K562 (cell line): ENCODE measurements around the gene DDAH2. TPM values are rescaled to one million over a fixed set of nuclear protein-coding genes. Genes with fewer than 3 reads are reported as not detected.

Experiments used
- ATAC-seq: fragments of 200-7000 bp; cut with Tn5 transposase; 3 replicates; pipeline ENCODE4 v1.9.1; 2020; ENCODE audit warnings: moderate library complexity
- BruUV-seq: library from RNA; stranded (reverse); fragments of 400-500 nt; replicated peaks from 2 replicates; lab custom pipeline; 2021; lab: Mats Ljungman, UMichigan
- CTCF ChIA-PET: fragments of 300-600 bp; formaldehyde crosslinking; extraction: SDS; loops from one replicate; lab custom pipeline; 2021; ENCODE audit warnings: low intra/inter-chr PET ratio; lab: Yijun Ruan, JAX
- POLR2A ChIA-PET: fragments of 300-600, 350-650 bp; sonication (Branson Sonifier 250); formaldehyde crosslinking; extraction: SDS; loops from one replicate; lab custom pipeline; 2021; ENCODE audit warnings: antibody characterized with exemption, inconsistent platforms; lab: Yijun Ruan, JAX
- DNase-seq, 4 experiments: peaks; one replicate each; pipeline versions ENCODE4 v3.0.0 to v3.0.0-alpha.2; 2011 to 2018; ENCODE audit warnings: low spot score in 3 of 4, mixed read lengths in 3 of 4; ENCODE audit errors: extremely low read depth in 1 of 4
- FAIRE-seq: peaks from 2 replicates; lab custom pipeline; 2011; peaks lifted over from hg19 to GRCh38; lab: Jason Lieb, UNC
- H2AFZ ChIP-seq: 2 replicates; pipeline ENCODE4 v1.6.0; 2011; ENCODE audit warnings: low read depth, low read length, control low read depth, inconsistent platforms
- H3K27ac ChIP-seq: fragments of 200-600 bp; 3 replicates; pipeline ENCODE4 v1.8.0; 2011; ENCODE audit warnings: low read depth, mild to moderate bottlenecking, control low read depth, inconsistent platforms, low read length, moderate library complexity, mixed read lengths; ENCODE audit errors: extremely low read depth
- H3K27me3 ChIP-seq, 2 experiments: fragments of 300-600 bp in 1 of 2; 2 replicates in 1 of 2; 3 replicates in 1 of 2; pipeline versions ENCODE4 v1.6.0 to v1.8.0; 2011; ENCODE audit warnings: inconsistent platforms in 2 of 2, low read length in 2 of 2, mild to moderate bottlenecking in 1 of 2, mixed read lengths in 1 of 2, moderate library complexity in 1 of 2; ENCODE audit not compliant: control insufficient read depth in 2 of 2, insufficient read depth in 2 of 2
- H3K36me3 ChIP-seq: fragments of 300-600 bp; 3 replicates; pipeline ENCODE4 v1.8.0; 2011; ENCODE audit warnings: mild to moderate bottlenecking, low read length, inconsistent platforms; ENCODE audit not compliant: control insufficient read depth, insufficient read depth
- H3K4me1 ChIP-seq, 2 experiments: fragments of 200-600 bp in 1 of 2; replicated peaks in 1 of 2; 2 replicates in 1 of 2; 3 replicates in 1 of 2; pipeline versions ENCODE4 v1.5.1 to v1.8.0; 2011; ENCODE audit warnings: inconsistent platforms in 2 of 2, low read length in 2 of 2, mild to moderate bottlenecking in 1 of 2, mixed read lengths in 1 of 2, moderate library complexity in 1 of 2; ENCODE audit not compliant: control insufficient read depth in 2 of 2, insufficient read depth in 2 of 2
- H3K4me2 ChIP-seq: 2 replicates; pipeline ENCODE4 v1.6.1; 2011; ENCODE audit warnings: low read length, control low read depth, inconsistent platforms, mixed read lengths; ENCODE audit not compliant: insufficient read depth
- H3K4me3 ChIP-seq: fragments of 200-600 bp; sonication (generic), shearing (Covaris generic); 2 replicates; pipeline ENCODE4 v1.5.1; 2016; ENCODE audit warnings: control low read depth, inconsistent platforms
- H3K79me2 ChIP-seq: fragments of 200-600 bp; 3 replicates; pipeline ENCODE4 v1.8.0; 2011; ENCODE audit warnings: low read length, inconsistent platforms; ENCODE audit not compliant: control insufficient read depth, insufficient read depth
- H3K9ac ChIP-seq, 2 experiments: 2 replicates each; pipeline versions ENCODE4 v1.6.0 to v1.6.1; 2011; ENCODE audit warnings: low read depth in 2 of 2, low read length in 2 of 2, control low read depth in 1 of 2, inconsistent platforms in 1 of 2, mild to moderate bottlenecking in 1 of 2, mixed read lengths in 1 of 2; ENCODE audit not compliant: insufficient read depth in 1 of 2
- H3K9me1 ChIP-seq: one replicate; pipeline ENCODE4 v1.6.0; 2011; ENCODE audit warnings: inconsistent platforms, mild to moderate bottlenecking, low read length, moderate library complexity; ENCODE audit not compliant: control insufficient read depth, insufficient read depth
- H3K9me3 ChIP-seq: replicated peaks from 2 replicates; pipeline ENCODE4 v1.5.1; 2011; ENCODE audit warnings: low read depth, low read length, inconsistent platforms; ENCODE audit not compliant: control insufficient read depth, insufficient read depth
- H4K20me1 ChIP-seq: replicated peaks from 2 replicates; pipeline ENCODE4 v1.6.1; 2011; ENCODE audit warnings: low read length, inconsistent platforms, mixed read lengths; ENCODE audit not compliant: control insufficient read depth, insufficient read depth
- HDGF ChIP-seq: fragments of 450-650 bp; IDR thresholded peaks from 2 replicates; pipeline ENCODE4 v1.6.1; 2016
- HNRNPK ChIP-seq: fragments of 200-400 bp; formaldehyde crosslinking; IDR thresholded peaks from one replicate; pipeline ENCODE4 v1.6.1; 2018; ENCODE audit warnings: mild to moderate bottlenecking, low read depth, low read length; ENCODE audit not compliant: poor library complexity, severe bottlenecking
- MLX ChIP-seq, 2 experiments: fragments of 450-650 bp in 1 of 2; sonication (generic) in 1 of 2; formaldehyde crosslinking; conservative IDR thresholded peaks; 2 replicates each; pipeline versions ENCODE4 v1.4.0 to v1.8.1; 2020 to 2022; ENCODE audit warnings: mild to moderate bottlenecking in 1 of 2, missing genetic modification reagents in 1 of 2
- POLR2AphosphoS2 ChIP-seq: IDR thresholded peaks from 2 replicates; pipeline ENCODE4 v1.6.1; 2012; ENCODE audit warnings: low read length, improper control_type of control experiment
- POLR2AphosphoS5 ChIP-seq: IDR thresholded peaks from 2 replicates; pipeline ENCODE4 v1.6.1; 2011; ENCODE audit warnings: mild to moderate bottlenecking, low read depth, low read length, moderate library complexity; ENCODE audit not compliant: control insufficient read depth, insufficient read depth
- SMAD1 ChIP-seq: fragments of 150-350 bp; IDR thresholded peaks from 2 replicates; pipeline ENCODE4 v1.6.1; 2014; ENCODE audit warnings: low read length, low read depth; ENCODE audit not compliant: partially characterized antibody
- TEAD1 ChIP-seq, 2 experiments: fragments of 450-650 bp in 1 of 2; sonication (generic) in 1 of 2; formaldehyde crosslinking; IDR thresholded peaks; 2 replicates each; pipeline versions ENCODE4 v1.4.0 to v1.8.0; 2020 to 2022; ENCODE audit warnings: mild to moderate bottlenecking in 2 of 2, missing genetic modification reagents in 1 of 2
- ZNF311 ChIP-seq: fragments of 250-450 bp; sonication (Bioruptor Pico); IDR thresholded peaks from 2 replicates; pipeline ENCODE4 v1.4.0; 2020; ENCODE audit warnings: mild to moderate bottlenecking, moderate library complexity
- ZNF41 ChIP-seq: fragments of 250-450 bp; sonication (Bioruptor Pico); conservative IDR thresholded peaks from 2 replicates; pipeline ENCODE4 v1.4.0; 2020; ENCODE audit warnings: mild to moderate bottlenecking
- ZNF695 ChIP-seq: fragments of 450-650 bp; formaldehyde crosslinking; IDR thresholded peaks from 2 replicates; pipeline ENCODE4 v1.4.0; 2020; ENCODE audit warnings: mild to moderate bottlenecking, moderate library complexity
- WGBS: fragments of 100-300 bp; shearing (Covaris generic); methylation state at CpG from one replicate; pipeline ENCODE4 v1.1.6; 2016; ENCODE audit warnings: low coverage, mixed read lengths; ENCODE audit not compliant: insufficient coverage; ENCODE audit errors: missing lambda C conversion rate; 5-methylcytosine and 5-hydroxymethylcytosine counted together
- in situ Hi-C: fragments of 300-500 bp; cut with MboI; formaldehyde crosslinking; loops from 4 replicates; pipeline ENCODE4 v1.15.0; 2018; ENCODE audit warnings: inconsistent platforms, mixed read lengths
- intact Hi-C: fragments of 100-400 bp; cut with micrococcal nuclease; formaldehyde crosslinking; loops from 2 replicates; pipeline ENCODE4 v1.14.2; 2022
- polyA plus RNA-seq, 8 experiments: library from polyadenylated mRNA; depleted of rRNA in 4 of 8; stranded (reverse) in 5 of 8; unstranded in 3 of 8; fragments of >200 nt; fragmentation: Nextera tagmentation in 2 of 8; fragmentation: Illumina TruSeq in 1 of 8; extraction: Ambion mirVana in 2 of 8; extraction: Trizol in 1 of 8; gene quantifications; 2 replicates each; pipeline versions ENCODE4 v1.2.1 to v1.2.3, GENCODE V29; 2011 to 2014; ENCODE audit warnings: inconsistent platforms in 1 of 8, missing spikeins in 1 of 8
- total RNA-seq, 7 experiments: library from RNA; depleted of rRNA in 6 of 7; stranded (reverse); fragments of >200 nt in 6 of 7; fragmentation: Illumina TruSeq in 2 of 7; extraction: Trizol in 2 of 7; gene quantifications; 2 replicates each; pipeline versions ENCODE4 v1.2.1 to v1.2.3, GENCODE V29; 2011 to 2021; ENCODE audit warnings: low replicate concordance in 1 of 7

Gene DDAH2
- total and polyA plus RNA-seq, 9 of the 15 experiments (the other 6 are each of a cell fraction or from before 2014, with no cell fraction given) = 1.8 to 45.4 (median 21.4) TPM

GRCh38 chr6:31732029-31732428 lies 2.9 kb upstream of the DDAH2 start:
- Histone ChIP-seq H3K79me2 (peaks cover 65% of the 10 kb centered on the region), H2AFZ (no peak overlapping the region), H3K4me1 (peaks cover 43 to 59% of the 10 kb centered on the region in 2 experiments), H3K4me2 (no peak overlapping the region), H3K4me3 (no peak overlapping the region), H3K27ac (peak overlapping the region; percentile 19; the same call in 1 of the 3 replicates), H3K9ac (no peak overlapping the region), H3K27me3 (no peaks in the 10 kb centered on the region), H3K9me3 (no peaks in the 10 kb centered on the region), H3K9me1 (peaks cover 5% of the 10 kb centered on the region), H3K36me3 (peaks cover 72% of the 10 kb centered on the region), H4K20me1 (peaks cover 24% of the 10 kb centered on the region)
- DNase-seq (no peak), FAIRE-seq (no peak), ATAC-seq (no peak)
- POLR2A ChIA-PET = interaction anchor here (0.6 to 15.0 kb wide), 10 partner anchors 3 to 607 kb away, joined by 3 to 236 read pairs (median 13); partner anchors contain the start of genes ABHD16A, C6orf47, CLIC1 and CSNK2B
- TF ChIP-seq ZNF311 (CRISPR knock-in tag) (no peak), HDGF (no peak), ZNF41 (CRISPR knock-in tag) (no peak), ZNF695 (CRISPR knock-in tag) (0 out of 2 replicates have a peak, but pooled peaks have one; percentile 52), MLX (CRISPR knock-in tag; conservative IDR thresholded peaks at IDR 0.05) (no peak), SMAD1 (peak; percentile 14), TEAD1 (CRISPR knock-in tag; IDR thresholded peaks at IDR 0.05) (0 out of 4 replicates have a peak, but pooled peaks of 1 of the 2 experiments have one; percentile 22), HNRNPK (no peak), POLR2AphosphoS2 (peak; percentile 66; the same call in 1 of the 2 replicates), POLR2AphosphoS5 (peak; percentile 32; the same call in 1 of the 2 replicates)
- intact Hi-C loops (loop anchor here (10.0 kb wide), 1 partner anchor 243 kb away; the partner anchor contains the start of gene DXO), in situ Hi-C loops (no loop called here)
- no TSS peak for BruUV-seq
- CTCF ChIA-PET = no interaction called here
- 69% methylated on average over 3 of the region's 3 CpGs for WGBS
